ENCODE measurements around the gene CMTR1.

- TF ChIP-seq POLR2A (IDR thresholded peaks at IDR 0.05; ENCODE audit: extremely low read depth, insufficient read length): no peak
- no peak for TF ChIP-seq CTCF (IDR thresholded peaks at IDR 0.05; ENCODE audit: low read depth, low read length)
These were observed 30.1 kb downstream of the CMTR1 start for GRCh38 chr6:37463110-37463509.
